GM23338 (cell line): Measurements from ENCODE around the gene EQTN. TPM values are rescaled to one million over a fixed set of nuclear protein-coding genes. Genes with fewer than 3 reads are reported as not detected.

Source experiments
- ATAC-seq: fragments of 200-7000 bp; cut with Tn5 transposase; 3 replicates; pipeline ENCODE4 v1.9.1; 2020
- DNase-seq: peaks from one replicate; pipeline ENCODE4 v3.0.0-alpha.2; 2015; ENCODE audit warnings: low spot score
- H2AFZ ChIP-seq: fragments of 200-600 bp; sonication (generic); 2 replicates; pipeline ENCODE4 v1.8.0; 2016; ENCODE audit warnings: antibody characterized with exemption, mild to moderate bottlenecking, moderate library complexity
- H3F3A ChIP-seq: fragments of 200-600 bp; sonication (generic); replicated peaks from 2 replicates; pipeline ENCODE4 v1.8.0; 2017; ENCODE audit warnings: antibody characterized with exemption, mixed run types, low read depth
- H3K27ac ChIP-seq: fragments of 200-600 bp; sonication (generic); 2 replicates; pipeline ENCODE4 v1.6.1; 2016; ENCODE audit warnings: low read depth
- H3K27me3 ChIP-seq: fragments of 200-600 bp; sonication (generic); 2 replicates; pipeline ENCODE4 v1.8.0; 2016; ENCODE audit warnings: mild to moderate bottlenecking, mixed run types, moderate library complexity; ENCODE audit not compliant: insufficient read depth
- H3K36me3 ChIP-seq: fragments of 200-600 bp; sonication (generic); 2 replicates; pipeline ENCODE4 v1.8.0; 2016; ENCODE audit warnings: mild to moderate bottlenecking; ENCODE audit not compliant: insufficient read depth
- H3K4me1 ChIP-seq: fragments of 200-600 bp; sonication (generic); 2 replicates; pipeline ENCODE4 v1.8.0; 2016; ENCODE audit warnings: mild to moderate bottlenecking, moderate library complexity; ENCODE audit not compliant: insufficient read depth
- H3K4me2 ChIP-seq: fragments of 200-600 bp; sonication (generic); 2 replicates; pipeline ENCODE4 v1.7.1; 2017; ENCODE audit warnings: mixed run types
- H3K4me3 ChIP-seq: fragments of 200-600 bp; sonication (generic); 2 replicates; pipeline ENCODE4 v1.6.1; 2016; ENCODE audit warnings: mixed run types
- H3K79me2 ChIP-seq: fragments of 200-600 bp; sonication (generic); replicated peaks from 2 replicates; pipeline ENCODE4 v1.8.0; 2017; ENCODE audit warnings: mild to moderate bottlenecking; ENCODE audit not compliant: insufficient read depth
- H3K9me2 ChIP-seq: fragments of 200-600 bp; sonication (generic); 2 replicates; pipeline ENCODE4 v1.8.0; 2017; ENCODE audit not compliant: insufficient read depth
- H4K20me1 ChIP-seq: fragments of 200-600 bp; sonication (generic); replicated peaks from 2 replicates; pipeline ENCODE4 v1.8.0; 2017; ENCODE audit warnings: mild to moderate bottlenecking; ENCODE audit not compliant: insufficient read depth
- H3K27ac Mint-ChIP-seq: 2 replicates; pipeline ENCODE4 v1.8.0; 2020; ENCODE audit warnings: inconsistent platforms, mild to moderate bottlenecking, moderate library complexity, mixed read lengths
- H3K27me3 Mint-ChIP-seq: 3 replicates; pipeline ENCODE4 v1.8.0; 2022; ENCODE audit warnings: low read depth, mild to moderate bottlenecking, moderate library complexity, mixed read lengths, inconsistent platforms; ENCODE audit not compliant: insufficient read depth, poor library complexity
- H3K36me3 Mint-ChIP-seq: 3 replicates; pipeline ENCODE4 v1.8.0; 2021; ENCODE audit warnings: low read depth, mild to moderate bottlenecking, inconsistent platforms, moderate library complexity, mixed read lengths
- H3K4me1 Mint-ChIP-seq: 3 replicates; pipeline ENCODE4 v1.8.0; 2020; ENCODE audit warnings: mild to moderate bottlenecking, inconsistent platforms, mixed read lengths
- H3K4me3 Mint-ChIP-seq: 3 replicates; pipeline ENCODE4 v1.8.0; 2021; ENCODE audit warnings: moderate library complexity, mild to moderate bottlenecking, inconsistent platforms, mixed read lengths
- H3K9me3 Mint-ChIP-seq: 3 replicates; pipeline ENCODE4 v1.8.0; 2020; ENCODE audit warnings: moderate library complexity, mild to moderate bottlenecking, inconsistent platforms, mixed read lengths
- CTCF ChIP-seq, 2 experiments: fragments of 200-600 bp in 1 of 2; sonication (generic) in 1 of 2; conservative IDR thresholded peaks; 2 replicates each; pipeline versions ENCODE4 v1.5.1 to v1.6.1; 2016 to 2017; ENCODE audit warnings: antibody characterized with exemption in 2 of 2, low read depth in 2 of 2, mild to moderate bottlenecking in 2 of 2, moderate library complexity in 1 of 2
- EZH2 ChIP-seq: fragments of 200-600 bp; sonication (generic); IDR thresholded peaks from one replicate; pipeline ENCODE4 v1.8.0; 2017; ENCODE audit warnings: antibody characterized with exemption, mild to moderate bottlenecking, low read depth; ENCODE audit not compliant: unreplicated experiment
- JUNB ChIP-seq: IDR thresholded peaks from one replicate; pipeline ENCODE4 v1.6.1; 2016; ENCODE audit warnings: antibody characterized with exemption; ENCODE audit not compliant: unreplicated experiment
- NANOG ChIP-seq: IDR thresholded peaks from 2 replicates; pipeline ENCODE4 v1.6.1; 2016; ENCODE audit warnings: antibody characterized with exemption, borderline replicate concordance
- POLR2AphosphoS5 ChIP-seq: IDR thresholded peaks from 2 replicates; pipeline ENCODE4 v1.6.1; 2016; ENCODE audit warnings: antibody characterized with exemption, low read depth
- ZNF114 ChIP-seq: fragments of 250-450 bp; sonication (Bioruptor Pico); IDR thresholded peaks from 2 replicates; pipeline ENCODE4 v1.5.0; 2020; ENCODE audit warnings: mild to moderate bottlenecking, moderate library complexity
- ZNF331 ChIP-seq: fragments of 250-450 bp; sonication (Bioruptor Pico); IDR thresholded peaks from 2 replicates; pipeline ENCODE4 v1.5.0; 2020; ENCODE audit warnings: low read depth, mild to moderate bottlenecking, moderate library complexity
- ZNF462 ChIP-seq: fragments of 250-450 bp; sonication (Bioruptor Pico); IDR thresholded peaks from 2 replicates; pipeline ENCODE4 v1.5.0; 2020; ENCODE audit warnings: mild to moderate bottlenecking, moderate library complexity
- polyA plus RNA-seq: library from polyadenylated mRNA; unstranded; fragments of >200 nt; fragmentation: Nextera tagmentation; extraction: Ambion mirVana; gene quantifications from 2 replicates; pipeline ENCODE4 v1.2.1, GENCODE V29; 2016
- total RNA-seq: library from RNA; depleted of rRNA; stranded (reverse); fragments of >200 nt; shearing (Covaris generic); gene quantifications from 2 replicates; pipeline ENCODE4 v1.2.3, GENCODE V29; 2014

EQTN gene
- total and polyA plus RNA-seq, 2 experiments from 2014 or later, result 0.24 TPM; not detected in 1

- peaks cover 10% of the 10 kb centered on the region for H3K27me3 Mint-ChIP-seq
- DNase-seq (peak; percentile 15), ATAC-seq (peak; percentile 48)
- peaks cover 1% of the 10 kb centered on the region; the same call in 2 of the 3 replicates for H3K4me1 Mint-ChIP-seq
- peaks cover 25% of the 10 kb centered on the region for H3K36me3 Mint-ChIP-seq
- H2AFZ ChIP-seq, result peak overlapping the region; percentile 74
- no peaks in the 10 kb centered on the region for H3F3A ChIP-seq
- peaks cover 2% of the 10 kb centered on the region; the same call in 1 of the 2 replicates for H3K4me1 ChIP-seq
- no peaks in the 10 kb centered on the region for H3K36me3 ChIP-seq
- H3K4me2 ChIP-seq, result no peak overlapping the region
- peak overlapping the region; percentile 51; the same call in 1 of the 2 replicates for H3K27ac Mint-ChIP-seq
- no peaks in the 10 kb centered on the region for H3K79me2 ChIP-seq
- no peaks in the 10 kb centered on the region for H4K20me1 ChIP-seq
- peaks cover 25% of the 10 kb centered on the region for H3K9me3 Mint-ChIP-seq
- H3K9me2 ChIP-seq, result peaks cover 13% of the 10 kb centered on the region; the same call in 1 of the 2 replicates
- H3K4me3 ChIP-seq, result no peak overlapping the region
- no peaks in the 10 kb centered on the region for H3K27me3 ChIP-seq
- no peak overlapping the region for H3K27ac ChIP-seq
- TF ChIP-seq ZNF114 (CRISPR knock-in tag), result no peak
- TF ChIP-seq ZNF331 (CRISPR knock-in tag), result no peak
- no peak for TF ChIP-seq NANOG
- no peak for TF ChIP-seq EZH2
- no peak for TF ChIP-seq ZNF462 (CRISPR knock-in tag)
- no peak for TF ChIP-seq CTCF (conservative IDR thresholded peaks at IDR 0.05; ENCODE audit: low read depth in 2 of 2)
- TF ChIP-seq POLR2AphosphoS5, result no peak
- TF ChIP-seq JUNB, result no peak
- no peak overlapping the region for H3K4me3 Mint-ChIP-seq
Observed at GRCh38 chr9:27303219-27303618, 6.3 kb upstream of the EQTN start.
